HL-60/S4 treated with phorbol 12-myristate 13-acetate at 8.2 ng/mL for 4 days and 3 days (cell line): Measurements from ENCODE around the gene CFAP54.

Source experiments
- in situ Hi-C: fragments of 300-500 bp; cut with MboI; formaldehyde crosslinking; loops from 2 replicates; pipeline ENCODE4 v1.15.0; 2022; ENCODE audit warnings: low sequenced_read_pairs

Gene CFAP54

DNA sequence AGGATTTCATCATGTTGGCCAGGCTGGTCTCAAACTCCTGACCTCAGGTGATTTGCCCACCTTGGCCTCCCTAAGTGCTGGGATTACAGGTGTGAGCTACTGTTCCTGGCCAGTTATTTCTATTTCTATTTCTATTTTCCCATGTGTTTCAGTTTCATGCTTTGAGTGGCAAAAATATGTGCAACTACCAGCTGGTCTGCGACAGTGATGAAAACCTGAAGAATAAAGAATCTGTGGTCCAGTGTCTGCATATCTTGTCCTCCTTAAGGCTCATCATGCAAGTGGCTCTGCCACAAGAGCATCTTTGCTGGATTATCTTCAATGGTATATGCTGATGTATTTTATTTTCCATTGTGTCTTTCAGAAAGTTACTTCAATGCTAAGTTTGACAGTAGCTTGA is 17.4 kb downstream of the CFAP54 start:
- in situ Hi-C loops: loop anchor here (25.0 kb wide), 2 partner anchors 244 to 444 kb away; no protein-coding TSS in a partner anchor

DNA sequence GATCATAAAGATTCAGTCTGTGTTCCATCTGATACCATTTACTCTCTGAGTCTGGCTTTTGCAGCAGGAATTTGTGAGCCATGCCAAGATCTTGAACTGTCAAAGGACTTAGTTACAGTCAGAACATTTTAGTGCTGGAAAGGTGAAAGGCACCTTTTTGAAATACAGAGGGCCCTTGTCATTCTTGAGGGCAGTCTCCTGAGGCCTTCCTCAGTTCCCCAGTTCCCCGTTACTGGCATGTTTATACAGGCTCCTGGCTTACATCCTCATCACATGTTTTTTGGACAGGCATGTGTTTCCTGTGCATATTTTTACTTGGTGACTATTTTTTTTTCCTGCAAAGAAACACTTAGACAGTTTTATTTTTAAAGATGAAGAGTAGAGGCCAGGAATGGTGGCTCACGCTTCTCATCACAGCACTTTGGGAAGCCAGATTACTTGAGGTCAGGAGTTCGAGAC is 21.0 kb downstream of the CFAP54 start:
- in situ Hi-C loops: loop anchor here (25.0 kb wide), 2 partner anchors 248 to 448 kb away; no protein-coding TSS in a partner anchor

GRCh38 chr12:96513166-96513565 is 23.8 kb downstream of the CFAP54 start:
- in situ Hi-C loops: loop anchor here (25.0 kb wide), 2 partner anchors 251 to 451 kb away; no protein-coding TSS in a partner anchor

DNA sequence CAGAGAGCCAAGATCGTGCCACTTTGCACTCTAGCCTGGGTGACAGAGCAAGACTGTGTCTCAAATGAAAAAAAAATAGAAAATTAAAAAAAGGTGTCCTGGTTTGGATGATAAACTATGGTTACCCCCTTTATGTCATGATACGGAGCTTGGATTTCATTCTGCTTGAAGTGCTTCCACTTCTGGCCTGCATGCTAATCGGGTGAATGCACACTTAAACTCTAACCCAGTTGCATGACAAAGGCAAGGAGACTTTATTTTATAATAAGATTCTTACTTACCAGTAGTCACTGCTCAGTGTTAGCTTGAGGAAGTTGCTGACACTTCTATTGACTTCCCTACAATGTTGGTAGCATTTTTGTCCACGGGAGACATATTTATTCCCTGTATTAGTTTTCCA is 24.3 kb downstream of the CFAP54 start:
- in situ Hi-C loops: loop anchor here (25.0 kb wide), 2 partner anchors 251 to 451 kb away; no protein-coding TSS in a partner anchor

DNA sequence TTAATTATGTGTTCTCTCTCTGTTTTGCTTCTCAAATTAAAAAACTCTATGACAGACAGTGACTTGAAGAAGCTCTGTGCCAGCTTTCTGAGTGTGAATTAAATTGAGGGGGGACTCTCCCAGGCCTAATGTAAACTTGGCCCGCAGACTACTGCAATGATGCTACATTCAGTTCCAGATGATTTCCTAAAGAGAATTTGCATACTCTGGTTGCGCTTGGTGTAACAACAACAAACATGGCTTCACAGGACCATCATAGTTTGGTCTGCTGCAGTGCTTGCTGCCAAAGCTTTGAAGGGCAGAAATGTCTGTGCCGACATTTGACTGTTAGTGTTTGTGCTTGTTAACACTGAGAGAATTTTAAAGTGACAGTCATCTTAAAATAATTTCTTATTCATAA is 25.0 kb downstream of the CFAP54 start:
- in situ Hi-C loops: loop anchor here (25.0 kb wide), 2 partner anchors 252 to 452 kb away; no protein-coding TSS in a partner anchor

DNA sequence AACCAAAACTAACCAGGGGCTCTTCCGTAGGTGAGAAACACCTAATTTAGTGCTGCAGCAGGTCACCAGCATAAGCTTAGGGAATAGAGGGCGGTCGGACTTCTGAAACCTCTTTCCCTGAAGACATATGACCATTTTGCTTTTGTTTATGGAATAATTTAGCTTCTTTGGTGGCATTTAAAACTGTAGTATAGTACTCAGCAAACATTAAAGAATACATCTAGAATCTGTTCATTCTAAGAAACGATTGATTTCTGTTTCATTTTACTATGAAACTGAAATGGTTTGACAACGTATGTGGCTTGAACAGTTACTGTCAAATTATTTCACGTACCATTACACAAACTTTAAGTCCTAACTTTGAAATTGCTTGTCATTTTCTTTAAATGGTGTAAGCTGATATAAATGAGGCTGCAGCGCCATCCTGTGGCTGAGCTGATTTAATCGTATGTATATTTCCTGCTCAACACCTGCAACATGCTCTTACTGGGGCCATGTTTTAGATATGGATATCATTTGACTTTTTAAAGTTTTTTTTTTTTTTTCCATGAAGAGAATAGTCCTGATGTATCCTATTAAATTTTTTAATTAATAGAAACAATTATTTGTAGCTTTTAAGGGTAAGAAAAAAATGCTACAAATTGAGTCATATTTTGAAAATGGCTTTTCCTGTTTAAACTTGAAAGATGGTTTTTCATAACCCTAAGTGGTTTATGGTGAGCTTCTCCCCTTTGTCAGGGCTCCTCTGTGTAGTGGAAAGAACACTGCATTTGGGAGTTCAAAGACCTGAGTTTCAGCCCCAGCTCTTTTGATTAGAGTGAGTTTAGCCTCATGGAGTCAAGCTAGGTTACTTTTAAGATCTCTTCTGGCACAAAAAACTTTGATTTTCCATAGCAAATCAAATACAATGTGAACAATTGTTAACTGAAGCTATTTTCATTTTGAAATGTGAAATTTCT is 27.4 kb downstream of the CFAP54 start:
- in situ Hi-C loops: loop anchor here (25.0 kb wide), 2 partner anchors 254 to 454 kb away; no protein-coding TSS in a partner anchor

- in situ Hi-C loops: loop anchor here (25.0 kb wide), 2 partner anchors 258 to 458 kb away; no protein-coding TSS in a partner anchor
Observed at GRCh38 chr12:96520767-96521166, 31.4 kb downstream of the CFAP54 start.

DNA sequence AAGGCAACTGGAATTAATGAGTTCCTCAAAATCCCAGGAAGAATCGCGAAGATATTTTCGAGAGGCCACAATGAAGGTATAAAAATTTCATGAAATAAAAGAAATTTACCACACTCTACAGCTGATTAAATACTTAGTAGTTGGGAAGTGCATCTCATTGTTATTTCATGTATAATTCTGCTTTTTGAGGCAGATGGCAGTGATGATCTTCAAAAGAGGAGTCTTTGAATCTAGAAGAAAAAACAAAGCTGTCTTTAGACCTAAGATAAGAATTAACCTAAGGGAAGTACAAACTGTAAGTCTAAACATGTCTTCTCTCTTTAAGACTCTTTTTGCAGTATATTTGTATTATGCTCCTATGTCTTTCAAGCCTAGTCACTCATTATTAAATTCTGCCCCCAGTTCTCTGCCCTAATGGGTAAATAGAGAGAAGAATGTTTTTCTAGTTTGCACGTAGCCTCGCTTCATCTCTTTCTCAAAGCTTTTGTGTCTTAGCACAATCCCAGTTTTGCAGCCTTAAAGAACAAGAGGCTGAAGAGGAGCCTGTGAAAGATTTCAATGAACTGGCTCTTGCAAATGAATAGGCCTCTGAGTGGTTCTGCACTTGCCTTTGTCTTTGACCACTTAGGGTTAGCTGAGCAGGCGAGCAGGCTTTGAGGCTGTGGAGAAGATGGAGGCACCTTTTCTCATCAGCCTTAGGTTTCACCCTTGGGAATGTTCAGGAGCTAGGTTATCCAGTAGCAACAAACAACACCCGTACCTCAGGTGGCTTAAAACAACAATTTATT is 32.7 kb downstream of the CFAP54 start:
- in situ Hi-C loops: loop anchor here (25.0 kb wide), 2 partner anchors 260 to 460 kb away; no protein-coding TSS in a partner anchor

DNA sequence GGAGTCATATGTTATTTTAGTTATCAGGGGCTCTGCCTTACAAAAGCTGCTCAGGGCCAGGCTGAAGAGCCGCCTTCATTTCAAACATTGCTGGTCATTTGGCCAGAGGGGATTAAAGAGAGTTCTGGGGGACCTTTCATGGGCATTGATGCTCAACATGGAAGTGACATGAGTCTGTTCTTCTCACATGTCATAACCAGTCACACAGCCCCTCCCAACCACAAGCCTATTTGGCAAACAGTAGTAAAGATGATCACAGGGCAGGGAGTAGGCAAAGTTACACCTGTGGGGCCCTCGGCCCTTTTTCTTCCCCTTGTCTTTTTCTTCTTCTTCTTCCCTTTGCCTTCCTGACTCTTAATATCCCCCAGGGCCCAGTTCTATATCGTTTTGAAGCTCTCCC is 33.3 kb downstream of the CFAP54 start:
- in situ Hi-C loops: loop anchor here (25.0 kb wide), 2 partner anchors 260 to 460 kb away; no protein-coding TSS in a partner anchor

- in situ Hi-C loops: no loop called here
Observed at GRCh38 chr12:96526110-96526509, 36.7 kb downstream of the CFAP54 start.

- in situ Hi-C loops: no loop called here
Observed at GRCh38 chr12:96529912-96530311, 40.5 kb downstream of the CFAP54 start.

GRCh38 chr12:96534339-96534738 is 45.0 kb downstream of the CFAP54 start:
- in situ Hi-C loops: no loop called here

DNA sequence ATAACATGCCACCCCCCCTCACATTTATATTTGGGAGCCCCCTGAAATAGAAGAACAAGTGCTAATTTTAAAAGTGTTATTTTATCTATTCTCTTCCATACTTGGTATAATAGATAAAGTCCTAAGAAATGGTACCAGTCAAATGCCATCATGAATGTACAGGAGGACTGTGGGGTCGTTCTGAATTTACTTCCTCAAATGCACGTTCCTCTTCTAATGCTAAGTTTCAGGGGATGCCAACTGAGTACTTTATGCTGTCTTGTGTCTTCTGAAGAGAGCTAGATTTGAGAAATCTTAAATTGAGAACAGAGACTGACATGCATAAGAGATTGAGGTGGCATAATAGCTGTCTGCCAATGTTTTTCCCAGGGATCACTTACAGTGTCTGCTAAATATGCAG is 59.0 kb downstream of the CFAP54 start:
- in situ Hi-C loops: no loop called here

DNA sequence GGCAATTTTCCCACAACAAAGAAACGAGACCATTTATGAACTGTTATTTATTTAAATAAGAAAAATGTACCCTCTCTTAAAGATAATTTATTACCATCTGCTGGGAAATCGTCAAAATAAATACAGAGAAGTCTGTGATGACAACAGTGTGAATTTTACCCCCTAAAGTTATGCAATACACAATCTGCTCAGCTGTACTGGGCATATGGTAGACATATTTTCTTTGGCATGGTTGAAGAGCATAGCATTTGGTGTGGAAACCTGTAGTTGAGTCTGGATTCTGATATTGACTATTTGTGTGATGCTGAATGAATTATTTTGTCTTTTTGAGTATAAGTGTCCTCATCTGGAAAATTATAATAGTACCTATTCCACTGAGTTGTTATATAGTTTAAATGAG is 60.0 kb downstream of the CFAP54 start:
- in situ Hi-C loops: no loop called here

- in situ Hi-C loops: no loop called here
Observed at GRCh38 chr12:96570579-96570978, 81.2 kb downstream of the CFAP54 start.

DNA sequence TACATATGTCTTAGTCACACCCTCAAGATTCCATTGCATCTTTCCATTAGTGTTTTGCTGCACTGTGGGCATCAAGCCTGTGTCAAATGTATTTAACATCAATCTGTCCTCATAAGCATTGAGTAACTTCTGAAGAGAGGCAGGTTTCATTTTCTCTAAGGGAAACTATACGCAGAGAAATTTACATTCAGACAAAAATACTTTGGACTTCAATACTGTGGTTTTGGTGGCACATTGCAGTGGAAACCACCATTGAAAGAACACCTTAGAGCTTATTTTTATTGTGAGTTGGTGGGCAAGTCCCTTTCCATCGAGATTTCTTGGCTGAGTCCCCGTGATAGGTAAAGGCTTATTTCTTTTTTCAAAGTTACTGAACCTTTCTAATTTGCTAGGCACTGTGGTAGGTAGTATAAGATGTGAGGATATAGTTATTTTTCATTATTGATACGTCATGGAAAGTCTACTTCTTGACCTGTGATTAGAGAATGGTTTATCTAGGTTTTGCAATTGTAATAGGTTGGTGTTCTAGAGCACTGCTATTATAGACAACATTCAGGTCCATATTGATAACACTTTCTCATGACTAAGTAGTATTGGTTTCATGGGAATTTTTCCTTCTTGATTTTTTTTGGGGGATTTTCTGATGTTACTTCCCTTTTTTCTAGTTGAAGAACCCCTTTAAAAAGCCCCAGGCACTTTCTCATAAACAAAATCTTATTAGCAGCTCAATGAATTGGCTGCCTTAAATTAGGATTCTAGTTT is 81.9 kb downstream of the CFAP54 start:
- in situ Hi-C loops: no loop called here

- in situ Hi-C loops: no loop called here
Observed at GRCh38 chr12:96578526-96579125, 89.2 kb downstream of the CFAP54 start.

DNA sequence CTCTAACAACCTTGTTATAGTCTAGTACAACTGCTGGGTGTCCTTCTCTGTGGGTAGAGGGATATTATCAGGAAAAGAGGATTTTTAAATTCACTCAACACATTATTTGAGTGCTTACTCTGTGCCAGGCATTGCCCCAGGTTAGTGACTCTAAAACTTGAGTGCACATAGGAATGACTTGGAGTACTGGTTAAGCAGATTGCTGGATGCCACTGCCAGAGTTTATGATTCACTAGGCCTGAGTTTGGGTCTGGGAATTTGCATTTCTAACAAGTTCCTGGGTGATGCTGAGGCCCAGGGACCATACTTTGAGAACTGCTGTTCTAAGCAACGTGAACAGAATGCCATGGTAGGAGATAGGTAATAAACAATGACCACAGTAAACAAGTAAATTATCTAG is 96.6 kb downstream of the CFAP54 start:
- in situ Hi-C loops: no loop called here

- in situ Hi-C loops: no loop called here
Observed at GRCh38 chr12:96587691-96588090, 98.3 kb downstream of the CFAP54 start.

DNA sequence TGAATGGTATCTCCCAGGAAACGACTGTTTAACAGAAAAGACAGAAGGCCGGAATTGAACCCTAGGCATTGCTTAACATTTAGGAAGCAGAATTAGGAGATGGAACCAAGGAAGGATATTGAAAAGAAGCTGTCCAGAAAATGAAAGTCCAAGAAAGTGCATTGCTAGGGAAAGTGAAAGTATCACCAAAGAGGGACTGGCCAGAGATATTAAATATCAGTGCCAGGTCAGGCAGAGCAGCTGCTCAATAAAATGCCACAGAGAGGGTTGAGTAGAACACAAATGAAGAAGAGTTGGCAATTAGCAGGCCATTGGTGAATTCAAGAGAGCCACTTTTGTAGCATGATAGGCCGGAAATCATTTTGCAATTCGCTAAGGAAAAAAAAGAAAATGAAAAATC is 101.6 kb downstream of the CFAP54 start:
- in situ Hi-C loops: no loop called here
